ENCODE measurements around the gene RBM15B.

RBM15B gene

DNA sequence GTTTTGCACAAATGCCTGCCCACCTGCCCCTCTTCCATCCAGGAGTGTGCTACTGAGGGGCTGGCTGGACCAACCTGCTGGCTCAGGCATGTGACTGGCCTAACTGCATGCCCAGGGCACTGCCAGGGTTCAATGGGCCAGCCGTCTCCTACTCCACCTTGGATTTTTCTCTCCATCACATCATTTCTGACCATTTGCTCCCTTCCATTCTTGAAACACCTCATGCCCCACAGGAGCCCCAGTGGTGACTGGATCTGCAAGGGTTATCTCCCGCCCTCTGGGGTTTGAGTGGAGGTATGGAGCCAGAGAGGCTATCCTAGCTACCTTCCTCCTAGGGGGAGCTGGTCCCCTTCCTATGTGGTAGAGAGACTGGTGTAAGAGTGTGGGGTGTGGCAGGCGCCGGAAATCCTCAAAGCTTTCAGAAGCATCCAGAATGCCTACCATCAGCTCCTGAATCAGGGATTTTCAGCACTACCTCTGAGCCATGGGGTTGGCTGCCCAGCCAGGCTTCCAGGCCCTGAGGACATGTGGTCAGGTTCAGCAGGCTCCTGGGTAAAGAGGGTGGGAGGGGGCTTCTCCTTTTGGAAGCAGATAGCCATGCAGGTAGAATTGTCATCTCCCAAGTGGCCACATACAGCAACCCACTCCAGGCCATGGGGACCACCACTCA lies 8.9 kb upstream of the RBM15B start:
- TF ChIP-seq, protein P1, sequence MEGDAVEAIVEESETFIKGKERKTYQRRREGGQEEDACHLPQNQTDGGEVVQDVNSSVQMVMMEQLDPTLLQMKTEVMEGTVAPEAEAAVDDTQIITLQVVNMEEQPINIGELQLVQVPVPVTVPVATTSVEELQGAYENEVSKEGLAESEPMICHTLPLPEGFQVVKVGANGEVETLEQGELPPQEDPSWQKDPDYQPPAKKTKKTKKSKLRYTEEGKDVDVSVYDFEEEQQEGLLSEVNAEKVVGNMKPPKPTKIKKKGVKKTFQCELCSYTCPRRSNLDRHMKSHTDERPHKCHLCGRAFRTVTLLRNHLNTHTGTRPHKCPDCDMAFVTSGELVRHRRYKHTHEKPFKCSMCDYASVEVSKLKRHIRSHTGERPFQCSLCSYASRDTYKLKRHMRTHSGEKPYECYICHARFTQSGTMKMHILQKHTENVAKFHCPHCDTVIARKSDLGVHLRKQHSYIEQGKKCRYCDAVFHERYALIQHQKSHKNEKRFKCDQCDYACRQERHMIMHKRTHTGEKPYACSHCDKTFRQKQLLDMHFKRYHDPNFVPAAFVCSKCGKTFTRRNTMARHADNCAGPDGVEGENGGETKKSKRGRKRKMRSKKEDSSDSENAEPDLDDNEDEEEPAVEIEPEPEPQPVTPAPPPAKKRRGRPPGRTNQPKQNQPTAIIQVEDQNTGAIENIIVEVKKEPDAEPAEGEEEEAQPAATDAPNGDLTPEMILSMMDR (IDR thresholded peaks at IDR 0.05; ENCODE audit: low read depth, low read length, missing control alignments) = no peak
- no peak overlapping the region for H3K4me3 ChIP-seq (ENCODE audit: low read depth, low read length)
- no peak for DNase-seq (ENCODE audit: low read depth)

- DNase-seq (ENCODE audit: low read depth) = no peak
- H3K4me3 ChIP-seq (ENCODE audit: low read depth, low read length) = peak overlapping the region; percentile 64; the same call in 1 of the 2 replicates
- TF ChIP-seq, protein P1 (IDR thresholded peaks at IDR 0.05; ENCODE audit: low read depth, low read length, missing control alignments) = no peak
Observed at GRCh38 chr3:51382947-51383578, 8.0 kb upstream of the RBM15B start.

DNA sequence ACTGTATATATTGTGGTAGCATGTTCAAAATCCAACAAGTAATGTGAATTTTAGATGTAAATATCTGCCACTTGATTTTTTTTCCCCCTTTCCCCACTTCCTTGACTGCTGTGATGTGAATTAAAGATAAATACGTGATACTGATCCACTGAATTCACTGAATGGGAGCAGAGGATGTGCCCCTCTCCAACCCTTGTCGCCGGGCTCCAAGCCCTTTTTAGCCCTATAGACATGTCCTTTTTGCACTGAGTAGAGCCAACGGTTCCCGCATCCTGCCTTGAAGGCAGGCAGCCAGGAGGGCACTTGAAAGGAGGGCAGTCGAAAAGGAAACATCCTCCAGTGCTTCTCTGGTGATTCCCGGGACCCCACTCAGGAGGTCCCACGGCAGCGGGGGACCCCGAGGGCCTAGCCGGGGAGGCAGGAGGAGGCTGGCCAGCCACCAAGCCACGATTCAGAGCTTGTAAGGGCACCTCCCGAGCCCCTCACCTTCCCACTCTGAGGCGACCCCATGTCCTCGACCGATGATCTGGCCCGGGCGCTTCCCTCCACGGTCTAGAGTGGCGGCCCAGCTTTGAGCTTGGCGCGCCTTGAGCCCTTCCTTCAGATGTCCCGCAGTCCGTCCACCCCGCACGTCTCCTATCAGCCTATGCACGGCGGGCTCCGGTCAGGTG lies 6.9 kb upstream of the RBM15B start:
- no peak for DNase-seq (ENCODE audit: low read depth)

GRCh38 chr3:51384726-51385473 lies 6.2 kb upstream of the RBM15B start, which contains the start of gene MANF:
MANF (plus strand) TSS chr3:51385291; CDS start chr3:51385343, 52 bp downstream.
- TF ChIP-seq, protein P1 (IDR thresholded peaks at IDR 0.05; ENCODE audit: low read depth, low read length, missing control alignments) = no peak
- peak within 1 kb of the TSS; percentile 64 for H3K4me3 ChIP-seq (ENCODE audit: low read depth, low read length)
- DNase-seq (ENCODE audit: low read depth) = peak; percentile 93

More for the DNA sequence above, 6.9 kb upstream of the RBM15B start:
- TF ChIP-seq, protein P1 (IDR thresholded peaks at IDR 0.05; ENCODE audit: low read depth, low read length, missing control alignments) = no peak
- peak overlapping the region; percentile 64 for H3K4me3 ChIP-seq (ENCODE audit: low read depth, low read length)

DNA sequence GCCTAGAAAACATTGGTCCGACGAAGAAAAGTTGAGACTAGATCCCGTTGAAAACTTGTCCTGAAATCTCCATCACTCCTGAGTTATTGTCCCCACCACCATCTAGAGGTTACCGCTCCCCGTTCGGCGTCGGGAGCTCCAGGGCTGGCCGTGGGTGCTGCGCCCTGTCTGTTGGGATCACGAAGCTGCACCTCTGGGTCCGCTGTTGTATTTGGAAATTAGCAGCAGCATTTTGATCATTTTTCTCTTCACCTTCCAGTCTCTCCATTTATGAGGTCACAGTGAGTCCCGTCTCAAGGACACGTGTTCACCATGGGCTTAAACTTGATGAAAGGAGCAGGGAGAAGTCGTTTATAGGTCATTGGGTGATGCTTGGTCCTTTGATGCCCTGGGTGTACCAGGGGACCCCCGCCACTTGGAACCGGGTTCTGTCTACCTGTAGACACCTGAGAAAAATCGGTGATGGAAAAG lies 5.4 kb upstream of the RBM15B start:
- DNase-seq (ENCODE audit: low read depth) = no peak
- TF ChIP-seq, protein P1 (IDR thresholded peaks at IDR 0.05; ENCODE audit: low read depth, low read length, missing control alignments) = no peak

DNA sequence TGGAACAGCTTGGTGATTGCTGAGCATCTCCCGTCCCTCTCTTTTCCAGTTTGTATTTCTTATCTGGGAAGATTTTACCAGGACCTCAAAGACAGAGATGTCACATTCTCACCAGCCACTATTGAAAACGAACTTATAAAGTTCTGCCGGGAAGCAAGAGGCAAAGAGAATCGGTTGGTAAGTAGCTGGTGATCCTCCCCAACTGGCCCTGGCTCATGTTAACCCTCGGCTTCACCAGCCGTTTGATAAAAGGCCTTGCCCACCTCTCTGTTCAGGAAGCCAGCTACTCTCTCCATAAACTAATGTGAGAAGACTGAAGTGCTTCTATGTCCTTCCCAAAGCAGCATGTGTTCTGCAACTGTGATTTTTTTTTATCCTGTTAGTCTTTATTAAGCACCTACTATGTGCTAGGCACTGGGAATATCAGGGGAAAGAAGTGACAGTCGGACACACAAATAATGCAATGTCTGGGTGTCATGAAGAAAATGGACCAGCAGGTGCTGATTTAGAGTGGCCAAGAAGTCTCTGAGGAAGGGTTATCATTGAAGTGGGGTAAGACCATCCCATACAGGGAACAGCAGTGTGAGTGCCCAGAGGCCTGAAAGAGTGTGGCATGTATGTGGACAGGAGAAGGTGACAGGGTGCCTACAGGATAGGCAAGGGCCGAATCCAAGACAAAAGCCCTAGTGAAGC lies 4.8 kb upstream of the RBM15B start:
- no peak for DNase-seq (ENCODE audit: low read depth)
- peak overlapping the region; percentile 64 for H3K4me3 ChIP-seq (ENCODE audit: low read depth, low read length)
- TF ChIP-seq, protein P1 (IDR thresholded peaks at IDR 0.05; ENCODE audit: low read depth, low read length, missing control alignments) = peak; percentile 32

More for the DNA sequence above, 5.4 kb upstream of the RBM15B start:
- peak overlapping the region; percentile 64 for H3K4me3 ChIP-seq (ENCODE audit: low read depth, low read length)
